ENCODE results near the gene PIK3AP1. TPM values are rescaled to one million over a fixed set of nuclear protein-coding genes. Genes with fewer than 3 reads are reported as not detected.

The PIK3AP1 gene
- total and polyA plus RNA-seq, 10 donors = 59.8 to 256 (median 183) TPM

DNA sequence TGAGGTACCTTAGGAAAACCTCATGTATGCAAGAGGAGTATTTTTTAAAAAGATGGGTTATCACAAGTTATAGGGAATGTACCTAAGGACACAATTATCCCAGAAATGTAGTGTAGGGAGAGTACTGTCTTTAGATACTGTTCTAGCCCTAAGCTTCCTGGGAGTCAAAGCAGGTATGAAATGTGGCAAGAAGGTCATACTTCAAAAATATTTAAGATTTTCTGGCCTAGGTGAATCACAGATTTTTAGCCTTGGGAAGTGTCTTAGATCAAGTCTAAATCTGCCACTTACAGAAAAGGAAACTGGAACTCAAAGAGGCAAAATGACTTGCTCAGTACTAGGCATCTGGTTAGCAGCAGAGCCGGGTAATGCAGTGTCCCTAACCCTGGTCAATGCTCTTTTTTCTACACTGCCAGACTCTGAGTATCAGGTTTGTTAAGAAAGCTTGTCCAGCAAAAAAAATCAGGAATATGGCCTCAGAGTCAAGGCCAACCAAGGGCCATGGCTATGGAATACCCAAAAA lies 13.9 kb downstream of the PIK3AP1 start:
- Histone ChIP-seq H3K9me3 (no peaks in the 10 kb centered on the region), H3K27ac (peak overlapping the region in 7 of 8 donors; percentile 1 to 90 (median 88)), H3K36me3 (peaks cover 0 to 72% (median 16%) of the 10 kb centered on the region in 6 donors), H3K4me3 (no peak overlapping the region), H3K27me3 (replicated peaks in 1 of 7) (no peaks in the 10 kb centered on the region), H3K4me1 (peaks cover 42 to 100% (median 95%) of the 10 kb centered on the region in 6 donors)
- no peak for DNase-seq
- TF ChIP-seq, protein P1, sequence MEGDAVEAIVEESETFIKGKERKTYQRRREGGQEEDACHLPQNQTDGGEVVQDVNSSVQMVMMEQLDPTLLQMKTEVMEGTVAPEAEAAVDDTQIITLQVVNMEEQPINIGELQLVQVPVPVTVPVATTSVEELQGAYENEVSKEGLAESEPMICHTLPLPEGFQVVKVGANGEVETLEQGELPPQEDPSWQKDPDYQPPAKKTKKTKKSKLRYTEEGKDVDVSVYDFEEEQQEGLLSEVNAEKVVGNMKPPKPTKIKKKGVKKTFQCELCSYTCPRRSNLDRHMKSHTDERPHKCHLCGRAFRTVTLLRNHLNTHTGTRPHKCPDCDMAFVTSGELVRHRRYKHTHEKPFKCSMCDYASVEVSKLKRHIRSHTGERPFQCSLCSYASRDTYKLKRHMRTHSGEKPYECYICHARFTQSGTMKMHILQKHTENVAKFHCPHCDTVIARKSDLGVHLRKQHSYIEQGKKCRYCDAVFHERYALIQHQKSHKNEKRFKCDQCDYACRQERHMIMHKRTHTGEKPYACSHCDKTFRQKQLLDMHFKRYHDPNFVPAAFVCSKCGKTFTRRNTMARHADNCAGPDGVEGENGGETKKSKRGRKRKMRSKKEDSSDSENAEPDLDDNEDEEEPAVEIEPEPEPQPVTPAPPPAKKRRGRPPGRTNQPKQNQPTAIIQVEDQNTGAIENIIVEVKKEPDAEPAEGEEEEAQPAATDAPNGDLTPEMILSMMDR (IDR thresholded peaks at IDR 0.05 in 8 of 11, conservative IDR thresholded peaks at IDR 0.05 in 3 of 11) = no peak
- no peak for TF ChIP-seq POLR2AphosphoS5 (IDR thresholded peaks at IDR 0.05)
- TF ChIP-seq POLR2A (IDR thresholded peaks at IDR 0.05) = no peak
- intact Hi-C loops (cut with DNase I; ENCODE audit: low total_unique reads) = no loop called here
- 66 to 74% (median 69%) methylated on average over 1 of the region's 1 CpG for WGBS, 5 donors

DNA sequence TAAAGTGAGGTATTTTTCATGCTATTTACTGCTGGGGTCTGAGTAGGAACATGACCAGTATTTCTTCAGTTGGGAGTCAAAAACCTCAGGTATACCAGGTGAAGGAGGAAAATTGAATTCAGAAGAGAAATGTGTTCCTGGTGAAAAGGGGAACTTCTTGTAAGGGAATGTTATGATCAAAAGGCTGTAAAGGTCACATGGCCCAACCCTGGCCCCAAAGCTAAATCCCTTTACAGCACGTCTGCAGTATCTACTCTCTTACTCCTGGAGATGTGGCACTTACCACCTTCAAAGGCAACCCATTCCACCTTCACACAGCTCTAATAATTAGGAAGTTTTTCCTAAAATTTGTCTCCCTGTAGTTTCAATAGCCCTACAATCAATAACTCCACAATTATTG lies 15.2 kb downstream of the PIK3AP1 start:
- Histone ChIP-seq H3K27me3 (replicated peaks in 1 of 7) (no peaks in the 10 kb centered on the region), H3K27ac (peak overlapping the region in 7 of 8 donors; percentile 31 to 90 (median 88)), H3K9me3 (no peaks in the 10 kb centered on the region), H3K4me3 (no peak overlapping the region), H3K36me3 (peaks cover 0 to 79% (median 16%) of the 10 kb centered on the region in 6 donors), H3K4me1 (peaks cover 47 to 100% (median 94%) of the 10 kb centered on the region in 6 donors)
- TF ChIP-seq, protein P1 (IDR thresholded peaks at IDR 0.05 in 8 of 11, conservative IDR thresholded peaks at IDR 0.05 in 3 of 11) = no peak
- TF ChIP-seq POLR2A (IDR thresholded peaks at IDR 0.05) (no peak), POLR2AphosphoS5 (IDR thresholded peaks at IDR 0.05) (no peak)
- intact Hi-C loops (cut with DNase I; ENCODE audit: low total_unique reads) = no loop called here
- 29 to 39% (median 35%) methylated on average over 1 of the region's 1 CpG for WGBS, 5 donors
- no peak for DNase-seq

DNA sequence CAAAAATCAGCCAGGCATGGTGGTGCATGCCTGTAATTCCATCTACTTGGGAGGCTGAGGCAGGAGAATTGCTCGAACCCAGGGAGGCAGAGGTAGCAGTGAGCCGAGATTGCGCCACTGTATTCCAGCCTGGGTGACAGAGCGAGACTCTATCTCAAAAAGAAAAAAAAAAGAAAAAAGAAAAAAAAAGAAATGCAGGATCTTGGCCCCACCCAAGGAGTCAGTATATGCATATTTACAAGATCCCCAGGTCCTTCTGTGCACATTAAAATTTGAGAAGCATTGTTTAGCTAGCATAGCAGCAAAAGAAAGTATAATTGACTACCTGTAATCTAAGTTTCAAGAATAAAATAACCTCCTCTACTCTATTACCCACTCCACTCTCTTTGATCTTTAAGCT lies 15.8 kb downstream of the PIK3AP1 start:
- WGBS, 5 donors = 89 to 97% (median 91%) methylated on average over 4 of the region's 4 CpGs
- H3K9me3 ChIP-seq = no peaks in the 10 kb centered on the region
- no peak for DNase-seq
- no peaks in the 10 kb centered on the region for H3K27me3 ChIP-seq (replicated peaks in 1 of 7)
- H3K4me3 ChIP-seq = peak overlapping the region in 1 of 8 donors; percentile 45
- intact Hi-C loops (cut with DNase I; ENCODE audit: low total_unique reads) = no loop called here
- peaks cover 44 to 100% (median 90%) of the 10 kb centered on the region in 6 donors for H3K4me1 ChIP-seq
- H3K27ac ChIP-seq = peak overlapping the region in 7 of 8 donors; percentile 31 to 90 (median 88)
- TF ChIP-seq POLR2A (IDR thresholded peaks at IDR 0.05) = no peak
- TF ChIP-seq, protein P1 (IDR thresholded peaks at IDR 0.05 in 8 of 11, conservative IDR thresholded peaks at IDR 0.05 in 3 of 11) = no peak
- no peak for TF ChIP-seq POLR2AphosphoS5 (IDR thresholded peaks at IDR 0.05)
- H3K36me3 ChIP-seq = peaks cover 0 to 80% (median 12%) of the 10 kb centered on the region in 6 donors

DNA sequence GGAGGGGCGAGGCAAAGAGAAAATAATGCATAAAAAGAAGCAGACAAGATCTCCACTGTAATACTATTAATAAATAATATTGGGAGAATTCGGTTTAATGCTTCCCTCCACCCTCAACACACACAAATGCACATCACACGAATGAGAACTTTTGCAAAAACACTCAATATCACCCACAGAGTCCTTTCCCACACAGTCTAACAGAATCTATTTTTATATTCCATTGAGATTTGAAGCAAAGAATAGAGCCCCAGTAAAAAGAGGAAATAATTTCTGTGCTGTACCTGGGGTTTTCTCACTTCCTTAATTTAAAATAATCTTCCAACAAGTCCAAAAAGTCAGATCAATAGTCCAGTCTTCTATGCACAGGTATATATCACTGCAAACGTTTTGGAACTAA lies 17.0 kb downstream of the PIK3AP1 start:
- intact Hi-C loops (cut with DNase I; ENCODE audit: low total_unique reads) = no loop called here
- H3K4me1 ChIP-seq = peaks cover 35 to 100% (median 83%) of the 10 kb centered on the region in 6 donors
- WGBS, 5 donors = 26 to 48% (median 34%) methylated on average over 4 of the region's 4 CpGs
- DNase-seq = no peak
- TF ChIP-seq, protein P1 (IDR thresholded peaks at IDR 0.05 in 8 of 11, conservative IDR thresholded peaks at IDR 0.05 in 3 of 11) = no peak
- TF ChIP-seq POLR2AphosphoS5 (IDR thresholded peaks at IDR 0.05) = no peak
- TF ChIP-seq POLR2A (IDR thresholded peaks at IDR 0.05) = no peak
- H3K27ac ChIP-seq = peak overlapping the region in 7 of 8 donors; percentile 31 to 90 (median 88)
- peaks cover 0 to 75% (median 5%) of the 10 kb centered on the region in 6 donors for H3K36me3 ChIP-seq
- no peaks in the 10 kb centered on the region for H3K27me3 ChIP-seq (replicated peaks in 1 of 7)
- H3K4me3 ChIP-seq = peak overlapping the region in 2 of 8 donors; percentile 3 to 45
- H3K9me3 ChIP-seq = no peaks in the 10 kb centered on the region
